Stomach (tissue), 9 donors: ENCODE results near the gene PRKCH. TPM values are rescaled to one million over a fixed set of nuclear protein-coding genes. Genes with fewer than 3 reads are reported as not detected.

ENCODE experiments used
- DNase-seq, 2 donors: peaks; one replicate each; pipeline versions ENCODE4 v3.0.0 to v3.0.0-alpha.2; 2013 to 2019
- H3K27ac ChIP-seq, 5 donors: fragments of 200-600 bp in 4 of 5; sonication (generic) in 4 of 5; one replicate each; pipeline ENCODE4 v1.5.1; 2013 to 2019; ENCODE audit warnings: mild to moderate bottlenecking in 1 of 5, moderate library complexity in 1 of 5
- H3K27me3 ChIP-seq, 3 donors: fragments of 200-600 bp; sonication (generic); one replicate each; pipeline ENCODE4 v1.5.1; 2017 to 2019; ENCODE audit warnings: mixed run types in 1 of 3
- H3K36me3 ChIP-seq, 4 donors: fragments of 200-600 bp; sonication (generic); 1 replicate in 3 of 4; 2 replicates in 1 of 4; pipeline ENCODE4 v1.5.1; 2016 to 2019
- H3K4me1 ChIP-seq, 4 donors: fragments of 200-600 bp; sonication (generic); one replicate each; pipeline ENCODE4 v1.5.1; 2016 to 2019
- H3K4me3 ChIP-seq, 4 donors: fragments of 200-600 bp; sonication (generic) in 3 of 4; one replicate each; pipeline ENCODE4 v1.5.1; 2016 to 2019; ENCODE audit warnings: mild to moderate bottlenecking in 1 of 4
- H3K9me3 ChIP-seq, 4 donors: fragments of 200-600 bp; sonication (generic); one replicate each; pipeline ENCODE4 v1.5.1; 2016 to 2019
- CTCF ChIP-seq, 7 experiments: fragments of 450-650 bp in 4 of 7; fragments of 200-600 bp in 3 of 7; sonication (generic) in 3 of 7; IDR thresholded peaks; one replicate each; pipeline ENCODE4 v1.5.1; 2016 to 2019; ENCODE audit warnings: antibody characterized with exemption in 7 of 7, control low read depth in 2 of 7, mild to moderate bottlenecking in 1 of 7
- EP300 ChIP-seq: sonication (generic); formaldehyde crosslinking; IDR thresholded peaks from one replicate; pipeline ENCODE4 v1.6.1; 2017; ENCODE audit warnings: antibody characterized with exemption
- POLR2A ChIP-seq, 4 donors: fragments of 450-650 bp; IDR thresholded peaks; one replicate each; pipeline ENCODE4 v1.6.1; 2016; ENCODE audit warnings: antibody characterized with exemption in 4 of 4, control low read depth in 2 of 4, mild to moderate bottlenecking in 1 of 4, moderate library complexity in 1 of 4
- POLR2AphosphoS5 ChIP-seq, 3 donors: sonication (generic); formaldehyde crosslinking; IDR thresholded peaks; one replicate each; pipeline ENCODE4 v1.6.1; 2016; ENCODE audit warnings: antibody characterized with exemption in 3 of 3
- WGBS, 5 donors: extraction: QIAGEN DNeasy Blood & Tissue Kit in 3 of 5; methylation state at CpG; one replicate each; pipeline versions ENCODE4 v1.1.5 to v1.1.7; 2013 to 2018; 5-methylcytosine and 5-hydroxymethylcytosine counted together
- intact Hi-C: fragments of 100-400 bp; cut with DNase I; formaldehyde crosslinking; loops from one replicate; pipeline ENCODE4 v1.15.1; 2023; ENCODE audit warnings: low total_unique reads
- polyA plus RNA-seq, 3 donors: library from polyadenylated mRNA; stranded (reverse); fragments of 200-250 nt; gene quantifications; one replicate each; pipeline ENCODE4 v1.2.3, GENCODE V29; 2013
- total RNA-seq, 5 donors: library from RNA; depleted of rRNA; stranded (reverse); fragments of >200 nt; gene quantifications; one replicate each; pipeline versions ENCODE4 v1.1.0 to v1.2.3, GENCODE V29; 2014 to 2016
- donor health status: healthy with polysubstance abuse.
- donor health status: Bipolar disorder and iron deficiency.
- donor health status: healthy.

The PRKCH gene
- total and polyA plus RNA-seq, 8 donors = 5.5 to 84.0 (median 14.7) TPM

GRCh38 chr14:61547186-61548069, 226.0 kb downstream of the PRKCH start:
- H3K27ac ChIP-seq = peak overlapping the region in 1 of 5 donors; percentile 16
- intact Hi-C loops = no loop called here
- no peak for DNase-seq

GRCh38 chr14:61549425-61549824, 228.0 kb downstream of the PRKCH start:
- TF ChIP-seq CTCF (IDR thresholded peaks at IDR 0.05) (no peak), POLR2A (IDR thresholded peaks at IDR 0.05) (no peak), POLR2AphosphoS5 (IDR thresholded peaks at IDR 0.05) (no peak), EP300 (no peak)
- 73 to 84% (median 79%) methylated on average over 2 of the region's 2 CpGs for WGBS, 5 donors
- peaks cover 0 to 19% (median 17%) of the 10 kb centered on the region in 4 donors for H3K36me3 ChIP-seq
- H3K4me1 ChIP-seq = peaks cover 21 to 56% (median 32%) of the 10 kb centered on the region in 4 donors
- no peak overlapping the region for H3K27ac ChIP-seq
- intact Hi-C loops = no loop called here
- no peaks in the 10 kb centered on the region for H3K9me3 ChIP-seq
- H3K4me3 ChIP-seq = no peak overlapping the region
- no peaks in the 10 kb centered on the region for H3K27me3 ChIP-seq
- DNase-seq = no peak

More at GRCh38 chr14:61547186-61548069, 226.0 kb downstream of the PRKCH start:
- TF ChIP-seq POLR2AphosphoS5 (IDR thresholded peaks at IDR 0.05) (no peak), CTCF (IDR thresholded peaks at IDR 0.05) (no peak), EP300 (no peak), POLR2A (IDR thresholded peaks at IDR 0.05) (no peak)
- no peaks in the 10 kb centered on the region for H3K27me3 ChIP-seq
- H3K36me3 ChIP-seq = peaks cover 0 to 19% (median 17%) of the 10 kb centered on the region in 4 donors
- H3K9me3 ChIP-seq = no peaks in the 10 kb centered on the region
- H3K4me3 ChIP-seq = no peak overlapping the region
- WGBS, 5 donors = 82 to 90% (median 88%) methylated on average over 14 of the region's 14 CpGs
- peaks cover 21 to 56% (median 36%) of the 10 kb centered on the region in 4 donors for H3K4me1 ChIP-seq

DNA sequence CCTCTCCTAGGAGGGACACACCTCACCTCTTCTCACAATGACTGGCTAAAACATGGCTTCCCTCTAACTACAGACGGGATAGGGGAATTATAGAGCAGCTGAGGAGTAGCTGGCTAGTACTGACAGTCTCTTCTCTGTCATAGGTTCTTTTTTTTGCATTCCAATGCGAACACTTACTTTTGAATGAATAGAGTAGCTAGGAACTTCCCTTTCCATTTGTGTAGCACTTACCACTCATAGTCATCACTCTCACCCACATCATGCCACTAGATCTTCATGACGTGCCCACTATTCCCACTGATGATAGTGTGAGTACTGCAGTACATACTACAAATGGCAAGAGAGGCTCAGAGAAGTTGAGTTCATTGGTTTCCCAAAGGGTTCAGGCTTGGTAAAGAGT, 230.0 kb downstream of the PRKCH start:
- DNase-seq = no peak
- H3K27ac ChIP-seq = peak overlapping the region in 2 of 5 donors; percentile 94
- intact Hi-C loops = no loop called here
- TF ChIP-seq CTCF (IDR thresholded peaks at IDR 0.05) = no peak
- no peak for TF ChIP-seq POLR2A (IDR thresholded peaks at IDR 0.05)
- H3K9me3 ChIP-seq = no peaks in the 10 kb centered on the region
- H3K4me3 ChIP-seq = no peak overlapping the region
- H3K27me3 ChIP-seq = no peaks in the 10 kb centered on the region
- WGBS, 5 donors = 88 to 93% (median 89%) methylated on average over 3 of the region's 3 CpGs
- peaks cover 20 to 50% (median 25%) of the 10 kb centered on the region in 4 donors for H3K4me1 ChIP-seq
- H3K36me3 ChIP-seq = peaks cover 0 to 19% (median 17%) of the 10 kb centered on the region in 4 donors

DNA sequence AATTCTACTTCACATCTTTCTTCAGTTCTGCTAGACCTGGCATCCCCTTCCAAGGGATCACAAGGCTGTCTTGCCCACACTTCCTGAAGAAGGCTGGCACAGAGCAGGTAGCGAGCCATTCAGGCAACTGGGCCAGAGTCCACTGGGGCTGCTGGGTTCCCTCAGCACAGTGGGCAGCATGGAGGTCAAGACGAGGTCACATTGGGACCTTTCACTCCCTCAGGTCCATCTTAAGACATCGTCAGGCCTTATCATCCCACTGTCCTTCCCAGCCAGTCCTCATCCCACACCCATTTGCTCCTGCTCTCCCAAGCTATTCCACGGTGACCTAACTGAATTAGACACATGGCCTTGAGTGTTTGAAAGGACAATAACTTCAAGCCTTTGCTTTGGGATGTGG, 230.9 kb downstream of the PRKCH start:
- Histone ChIP-seq H3K4me3 (no peak overlapping the region), H3K4me1 (peaks cover 18 to 44% (median 25%) of the 10 kb centered on the region in 4 donors), H3K27ac (peak overlapping the region; percentile 1 to 94 (median 84)), H3K36me3 (peaks cover 0 to 19% (median 17%) of the 10 kb centered on the region in 4 donors), H3K27me3 (no peaks in the 10 kb centered on the region), H3K9me3 (no peaks in the 10 kb centered on the region)
- intact Hi-C loops = no loop called here
- DNase-seq = no peak
- WGBS, 5 donors = 71 to 93% (median 86%) methylated on average over 3 to 4 of the region's 4 CpGs
- TF ChIP-seq CTCF (IDR thresholded peaks at IDR 0.05) = no peak
- no peak for TF ChIP-seq EP300
- TF ChIP-seq POLR2AphosphoS5 (IDR thresholded peaks at IDR 0.05) = no peak
- no peak for TF ChIP-seq POLR2A (IDR thresholded peaks at IDR 0.05)
